ENCODE data around the gene PKN2. TPM values are rescaled to one million over a fixed set of nuclear protein-coding genes. Genes with fewer than 3 reads are reported as not detected.

Gene PKN2
- total RNA-seq, 4 donors from 2014 or later: 14.9 to 18.6 (median 17.0) TPM

GRCh38 chr1:88773540-88774150, 89.6 kb downstream of the PKN2 start:
- H3K9me3 ChIP-seq: no peaks in the 10 kb centered on the region
- no peaks in the 10 kb centered on the region for H3K4me1 ChIP-seq
- TF ChIP-seq POLR2A (IDR thresholded peaks at IDR 0.05) (no peak), CTCF (IDR thresholded peaks at IDR 0.05 in 4 of 5, conservative IDR thresholded peaks at IDR 0.05 in 1 of 5) (no peak)
- H3K36me3 ChIP-seq: peaks cover 0 to 25% of the 10 kb centered on the region in 2 donors
- H3K4me3 ChIP-seq: no peak overlapping the region
- no peak for DNase-seq
- H3K27me3 ChIP-seq: no peaks in the 10 kb centered on the region
- intact Hi-C loops (cut with DNase I; ENCODE audit: low total_unique reads): no loop called here
- in situ Hi-C loops (cut with MboI; ENCODE audit: low sequenced_read_pairs in 4 of 4): no loop called here
- H3K27ac ChIP-seq: no peak overlapping the region
- ATAC-seq: no peak

GRCh38 chr1:88774151-88774556, 90.1 kb downstream of the PKN2 start:
- in situ Hi-C loops (cut with MboI; ENCODE audit: low sequenced_read_pairs in 4 of 4): no loop called here
- DNase-seq (no peak), ATAC-seq (no peak)
- H3K9me3 ChIP-seq: no peaks in the 10 kb centered on the region
- H3K36me3 ChIP-seq: peaks cover 0 to 29% of the 10 kb centered on the region in 2 donors
- H3K4me3 ChIP-seq: no peak overlapping the region
- no peak for TF ChIP-seq POLR2A (IDR thresholded peaks at IDR 0.05)
- TF ChIP-seq CTCF (IDR thresholded peaks at IDR 0.05 in 4 of 5, conservative IDR thresholded peaks at IDR 0.05 in 1 of 5): no peak
- no peak overlapping the region for H3K27ac ChIP-seq
- H3K27me3 ChIP-seq: no peaks in the 10 kb centered on the region
- no peaks in the 10 kb centered on the region for H3K4me1 ChIP-seq
- intact Hi-C loops (cut with DNase I; ENCODE audit: low total_unique reads): no loop called here

- H3K9me3 ChIP-seq: no peaks in the 10 kb centered on the region
- in situ Hi-C loops (cut with MboI; ENCODE audit: low sequenced_read_pairs in 4 of 4) (no loop called here), intact Hi-C loops (cut with DNase I; ENCODE audit: low total_unique reads) (no loop called here)
- H3K27ac ChIP-seq: no peak overlapping the region
- ATAC-seq: no peak
- H3K36me3 ChIP-seq: peaks cover 0 to 26% of the 10 kb centered on the region in 2 donors
- H3K4me1 ChIP-seq: peaks cover 0 to 8% of the 10 kb centered on the region in 2 donors
- H3K4me3 ChIP-seq: no peak overlapping the region
- H3K27me3 ChIP-seq: no peaks in the 10 kb centered on the region
- no peak for DNase-seq
- no peak for TF ChIP-seq POLR2A (IDR thresholded peaks at IDR 0.05)
- no peak for TF ChIP-seq CTCF (IDR thresholded peaks at IDR 0.05 in 4 of 5, conservative IDR thresholded peaks at IDR 0.05 in 1 of 5)
Observed at GRCh38 chr1:88777604-88778149, 93.6 kb downstream of the PKN2 start.

- in situ Hi-C loops (cut with MboI; ENCODE audit: low sequenced_read_pairs in 4 of 4) (no loop called here), intact Hi-C loops (cut with DNase I; ENCODE audit: low total_unique reads) (no loop called here)
- H3K9me3 ChIP-seq: no peaks in the 10 kb centered on the region
- H3K27me3 ChIP-seq: no peaks in the 10 kb centered on the region
- ATAC-seq (no peak), DNase-seq (no peak)
- no peak overlapping the region for H3K4me3 ChIP-seq
- no peak overlapping the region for H3K27ac ChIP-seq
- H3K4me1 ChIP-seq: peaks cover 0 to 8% of the 10 kb centered on the region in 2 donors
- H3K36me3 ChIP-seq: peaks cover 0 to 21% of the 10 kb centered on the region in 2 donors
- no peak for TF ChIP-seq CTCF (IDR thresholded peaks at IDR 0.05 in 4 of 5, conservative IDR thresholded peaks at IDR 0.05 in 1 of 5)
- no peak for TF ChIP-seq POLR2A (IDR thresholded peaks at IDR 0.05)
Observed at GRCh38 chr1:88779880-88780279, 95.8 kb downstream of the PKN2 start.

Measured in gastrocnemius medialis (tissue), 4 donors.